Mesothelial cell of epicardium (in vitro differentiated cells): Measurements from ENCODE around the gene GLYAT. TPM values are rescaled to one million over a fixed set of nuclear protein-coding genes. Genes with fewer than 3 reads are reported as not detected.
"Not testable (repeated sequence)": the region's sequence is repeated elsewhere in the genome, so short reads cannot be mapped to it uniquely, and the experiment has no call there.

Source experiments
- DNase-seq, 2 experiments: peaks; one replicate each; pipeline ENCODE4 v3.0.0; 2021; ENCODE audit warnings: low spot score in 2 of 2; ENCODE audit not compliant: unreplicated experiment in 2 of 2
- H3K27ac Mint-ChIP-seq: 2 replicates; pipeline ENCODE4 v1.8.0; 2021; ENCODE audit warnings: mixed read lengths
- H3K27me3 Mint-ChIP-seq: 2 replicates; pipeline ENCODE4 v1.8.0; 2021; ENCODE audit warnings: low read depth, mixed read lengths
- H3K36me3 Mint-ChIP-seq: 2 replicates; pipeline ENCODE4 v1.8.0; 2021; ENCODE audit warnings: mixed read lengths
- H3K4me1 Mint-ChIP-seq: 2 replicates; pipeline ENCODE4 v1.8.0; 2021; ENCODE audit warnings: mixed read lengths
- H3K4me3 Mint-ChIP-seq: 2 replicates; pipeline ENCODE4 v1.8.0; 2021; ENCODE audit warnings: mild to moderate bottlenecking, moderate library complexity, mixed read lengths
- H3K9me3 Mint-ChIP-seq: 2 replicates; pipeline ENCODE4 v1.8.0; 2021; ENCODE audit warnings: mixed read lengths
- CTCF ChIP-seq: fragments of 200-600 bp; sonication (generic); IDR thresholded peaks from one replicate; pipeline ENCODE4 v1.5.0; 2021; ENCODE audit warnings: antibody characterized with exemption; ENCODE audit not compliant: unreplicated experiment
- total RNA-seq: library from RNA; stranded (reverse); gene quantifications from 3 replicates; pipeline ENCODE4 v1.2.1, GENCODE V29; 2021

Gene GLYAT
- total RNA-seq, 1 donor from 2014 or later, result not detected

DNA sequence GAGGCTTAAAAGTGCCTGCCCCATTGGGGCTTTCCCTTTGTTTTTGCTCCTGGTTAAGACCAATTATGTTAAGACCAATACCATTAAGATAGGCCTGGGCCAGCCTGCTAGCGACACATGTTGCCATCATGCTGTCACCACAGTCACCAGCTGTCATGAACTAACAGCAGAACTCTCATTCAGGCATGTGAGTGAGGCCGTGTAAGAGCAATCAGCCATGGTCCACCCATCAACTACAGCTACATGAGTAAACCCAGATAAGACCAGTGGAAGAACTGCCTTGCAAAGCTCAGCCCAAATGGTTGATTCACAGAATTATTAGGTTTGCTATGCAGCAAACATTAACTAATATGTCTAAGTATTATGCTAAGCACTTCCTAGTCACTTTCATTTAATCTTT is 19.9 kb downstream of the GLYAT start:
- Mint-ChIP-seq H3K9me3 (peaks cover 78% of the 10 kb centered on the region), H3K27ac (no peak overlapping the region), H3K4me1 (no peaks in the 10 kb centered on the region), H3K36me3 (no peaks in the 10 kb centered on the region), H3K27me3 (no peaks in the 10 kb centered on the region), H3K4me3 (no peak overlapping the region)
- DNase-seq, result no peak
- TF ChIP-seq CTCF, result no peak

- no peak overlapping the region for H3K27ac Mint-ChIP-seq
- TF ChIP-seq CTCF, result no peak
- no peaks in the 10 kb centered on the region for H3K4me1 Mint-ChIP-seq
- no peak for DNase-seq
- H3K27me3 Mint-ChIP-seq, result no peaks in the 10 kb centered on the region
- H3K36me3 Mint-ChIP-seq, result no peaks in the 10 kb centered on the region
- no peak overlapping the region for H3K4me3 Mint-ChIP-seq
- peaks cover 73% of the 10 kb centered on the region for H3K9me3 Mint-ChIP-seq
Measured at GRCh38 chr11:58707767-58708166, 24.0 kb downstream of the GLYAT start.

DNA sequence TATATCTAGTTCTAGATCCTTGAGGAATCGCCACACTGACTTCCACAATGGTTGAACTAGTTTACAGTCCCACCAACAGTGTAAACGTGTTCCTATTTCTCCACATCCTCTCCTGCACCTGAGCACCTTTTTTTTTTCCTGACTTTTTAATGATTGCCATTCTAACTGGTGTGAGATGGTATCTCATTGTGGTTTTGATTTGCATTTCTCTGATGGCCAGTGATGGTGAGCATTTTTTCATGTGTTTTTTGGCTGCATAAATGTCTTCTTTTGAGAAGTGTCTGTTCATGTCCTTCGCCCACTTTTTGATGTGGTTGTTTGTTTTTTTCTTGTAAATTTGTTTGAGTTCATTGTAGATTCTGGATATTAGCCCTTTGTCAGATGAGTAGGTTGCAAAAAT is 34.9 kb downstream of the GLYAT start:
- peaks cover 35% of the 10 kb centered on the region for H3K9me3 Mint-ChIP-seq
- H3K27ac Mint-ChIP-seq, H3K36me3 Mint-ChIP-seq, H3K27me3 Mint-ChIP-seq, DNase-seq, H3K4me1 Mint-ChIP-seq, H3K4me3 Mint-ChIP-seq: not testable (repeated sequence)

DNA sequence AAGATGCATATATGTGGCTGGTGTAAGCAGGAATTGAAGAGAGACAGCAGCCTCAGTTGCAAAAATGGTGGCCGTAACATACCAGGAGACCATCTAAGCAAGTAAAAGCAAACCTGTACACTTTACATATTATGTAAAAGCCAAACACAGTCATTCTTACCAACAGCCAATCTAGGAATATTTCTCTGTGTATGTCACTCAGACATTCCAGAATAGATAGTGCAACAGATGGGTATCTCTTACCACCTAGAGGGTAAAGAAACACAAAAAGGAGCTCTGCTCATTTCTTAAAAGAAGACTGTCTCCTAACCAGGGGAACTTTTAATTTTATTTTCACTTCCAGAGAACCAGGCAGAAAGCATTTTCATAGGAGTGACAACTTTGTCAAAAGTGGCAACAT is 38.7 kb downstream of the GLYAT start:
- no peaks in the 10 kb centered on the region for H3K4me1 Mint-ChIP-seq
- no peak overlapping the region for H3K27ac Mint-ChIP-seq
- H3K27me3 Mint-ChIP-seq, result no peaks in the 10 kb centered on the region
- no peak for DNase-seq
- no peak overlapping the region for H3K4me3 Mint-ChIP-seq
- no peaks in the 10 kb centered on the region for H3K36me3 Mint-ChIP-seq
- no peak for TF ChIP-seq CTCF
- H3K9me3 Mint-ChIP-seq, result peaks cover 41% of the 10 kb centered on the region

DNA sequence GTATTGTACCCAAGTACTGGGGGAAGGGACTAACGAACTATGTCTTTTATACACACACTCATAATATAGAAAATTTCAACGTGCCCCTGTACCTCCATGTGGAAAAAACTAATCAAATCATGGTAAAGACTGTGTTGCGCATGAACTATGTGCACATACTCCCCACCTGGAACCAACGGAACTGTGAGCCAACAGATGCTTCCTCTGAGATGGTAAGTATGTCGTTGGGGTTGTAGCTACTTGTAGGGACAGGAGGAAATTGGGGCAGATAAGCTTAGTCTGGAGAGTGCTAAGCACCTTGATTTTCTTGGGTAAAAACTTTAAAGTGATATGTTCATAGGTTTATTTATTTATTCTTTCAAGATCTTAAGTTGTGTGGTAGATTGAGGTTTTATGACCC is 40.1 kb downstream of the GLYAT start:
- Mint-ChIP-seq H3K4me3 (no peak overlapping the region), H3K27ac (no peak overlapping the region), H3K9me3 (peaks cover 46% of the 10 kb centered on the region), H3K4me1 (no peaks in the 10 kb centered on the region), H3K27me3 (no peaks in the 10 kb centered on the region), H3K36me3 (no peaks in the 10 kb centered on the region)
- DNase-seq, result no peak
- no peak for TF ChIP-seq CTCF

- Mint-ChIP-seq H3K9me3 (peaks cover 54% of the 10 kb centered on the region), H3K27me3 (no peaks in the 10 kb centered on the region), H3K27ac (no peak overlapping the region), H3K4me1 (no peaks in the 10 kb centered on the region), H3K36me3 (no peaks in the 10 kb centered on the region), H3K4me3 (no peak overlapping the region)
- no peak for TF ChIP-seq CTCF
- DNase-seq, result no peak
Measured at GRCh38 chr11:58688789-58689503, 42.8 kb downstream of the GLYAT start.
